ENCODE measurements around the gene P2RX4.
"Not testable (repeated sequence)": the region's sequence is repeated elsewhere in the genome, so short reads cannot be mapped to it uniquely, and the experiment has no call there.

P2RX4 gene

GRCh38 chr12:121245951-121246350 lies 36.0 kb downstream of the P2RX4 start:
- DNase-seq: no peak

GRCh38 chr12:121246893-121247557 lies 37.1 kb downstream of the P2RX4 start:
- DNase-seq: no peak

GRCh38 chr12:121248622-121249021 lies 38.7 kb downstream of the P2RX4 start:
- DNase-seq: no peak

GRCh38 chr12:121250359-121250758 lies 40.4 kb downstream of the P2RX4 start:
- DNase-seq: no peak

GRCh38 chr12:121251838-121252237 lies 41.9 kb downstream of the P2RX4 start:
- no peak for DNase-seq

- no peak for DNase-seq
Observed at GRCh38 chr12:121252712-121253345, 42.9 kb downstream of the P2RX4 start.

GRCh38 chr12:121253638-121254335 lies 43.9 kb downstream of the P2RX4 start:
- no peak for DNase-seq

GRCh38 chr12:121255433-121255832 lies 45.5 kb downstream of the P2RX4 start:
- DNase-seq: no peak

GRCh38 chr12:121257704-121258449 lies 47.9 kb downstream of the P2RX4 start:
- DNase-seq: not testable (repeated sequence)

GRCh38 chr12:121259074-121259473 lies 49.1 kb downstream of the P2RX4 start:
- DNase-seq: no peak

GRCh38 chr12:121260091-121260490 lies 50.2 kb downstream of the P2RX4 start:
- no peak for DNase-seq

- no peak for DNase-seq
Observed at GRCh38 chr12:121261398-121261797, 51.5 kb downstream of the P2RX4 start.

- DNase-seq: no peak
Observed at GRCh38 chr12:121263206-121263935, 53.4 kb downstream of the P2RX4 start.

GRCh38 chr12:121264135-121264534 lies 54.2 kb downstream of the P2RX4 start:
- no peak for DNase-seq

- no peak for DNase-seq
Observed at GRCh38 chr12:121264951-121265515, 55.1 kb downstream of the P2RX4 start.

GRCh38 chr12:121267822-121268221 lies 57.9 kb downstream of the P2RX4 start:
- DNase-seq: no peak

GRCh38 chr12:121273364-121273896 lies 63.5 kb downstream of the P2RX4 start:
- DNase-seq: no peak

GRCh38 chr12:121274036-121274763 lies 64.3 kb downstream of the P2RX4 start:
- DNase-seq: no peak

GRCh38 chr12:121277374-121277759 lies 67.4 kb downstream of the P2RX4 start:
- no peak for DNase-seq

- no peak for DNase-seq
Observed at GRCh38 chr12:121278169-121279070, 68.5 kb downstream of the P2RX4 start.

- no peak for DNase-seq
Observed at GRCh38 chr12:121279071-121279375, 69.1 kb downstream of the P2RX4 start.
